GM10266 (cell line): ENCODE results near the gene DDX52.

Experiments used
- DNase-seq: peaks from one replicate; pipeline ENCODE4 v3.0.0; 2012; ENCODE audit errors: extremely low spot score
- TF ChIP-seq, protein P1 (sequence below): IDR thresholded peaks from 2 replicates; pipeline ENCODE4 v1.5.1; 2012; ENCODE audit warnings: mild to moderate bottlenecking, low read depth; ENCODE audit not compliant: control insufficient read depth, insufficient read depth; ENCODE audit errors: missing control alignments

Gene DDX52

GRCh38 chr17:37671028-37671823 lies 28.0 kb upstream of the DDX52 start:
- TF ChIP-seq, protein P1, sequence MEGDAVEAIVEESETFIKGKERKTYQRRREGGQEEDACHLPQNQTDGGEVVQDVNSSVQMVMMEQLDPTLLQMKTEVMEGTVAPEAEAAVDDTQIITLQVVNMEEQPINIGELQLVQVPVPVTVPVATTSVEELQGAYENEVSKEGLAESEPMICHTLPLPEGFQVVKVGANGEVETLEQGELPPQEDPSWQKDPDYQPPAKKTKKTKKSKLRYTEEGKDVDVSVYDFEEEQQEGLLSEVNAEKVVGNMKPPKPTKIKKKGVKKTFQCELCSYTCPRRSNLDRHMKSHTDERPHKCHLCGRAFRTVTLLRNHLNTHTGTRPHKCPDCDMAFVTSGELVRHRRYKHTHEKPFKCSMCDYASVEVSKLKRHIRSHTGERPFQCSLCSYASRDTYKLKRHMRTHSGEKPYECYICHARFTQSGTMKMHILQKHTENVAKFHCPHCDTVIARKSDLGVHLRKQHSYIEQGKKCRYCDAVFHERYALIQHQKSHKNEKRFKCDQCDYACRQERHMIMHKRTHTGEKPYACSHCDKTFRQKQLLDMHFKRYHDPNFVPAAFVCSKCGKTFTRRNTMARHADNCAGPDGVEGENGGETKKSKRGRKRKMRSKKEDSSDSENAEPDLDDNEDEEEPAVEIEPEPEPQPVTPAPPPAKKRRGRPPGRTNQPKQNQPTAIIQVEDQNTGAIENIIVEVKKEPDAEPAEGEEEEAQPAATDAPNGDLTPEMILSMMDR: no peak
- no peak for DNase-seq

DNA sequence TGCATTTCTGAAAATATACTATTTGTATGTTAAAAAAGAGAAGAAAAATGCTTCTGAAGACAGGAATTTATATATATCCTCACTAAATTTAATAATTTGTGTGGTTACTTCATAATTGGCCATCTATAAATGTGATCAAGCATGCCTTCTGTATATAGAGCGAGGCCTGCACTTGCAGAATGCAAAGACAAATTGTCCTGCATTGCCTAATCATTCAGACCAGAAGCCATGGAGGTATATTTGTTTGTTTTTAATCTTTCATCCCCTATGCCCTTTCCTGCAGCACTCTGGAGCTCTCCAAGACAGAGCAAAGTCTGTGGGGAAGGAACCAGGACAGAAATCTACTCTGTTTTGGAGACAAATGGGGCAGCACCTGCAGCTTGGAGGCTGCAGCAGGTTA lies 23.8 kb upstream of the DDX52 start:
- no peak for DNase-seq
- TF ChIP-seq, protein P1: no peak

GRCh38 chr17:37664214-37664613 lies 21.0 kb upstream of the DDX52 start:
- TF ChIP-seq, protein P1: no peak
- DNase-seq: no peak

DNA sequence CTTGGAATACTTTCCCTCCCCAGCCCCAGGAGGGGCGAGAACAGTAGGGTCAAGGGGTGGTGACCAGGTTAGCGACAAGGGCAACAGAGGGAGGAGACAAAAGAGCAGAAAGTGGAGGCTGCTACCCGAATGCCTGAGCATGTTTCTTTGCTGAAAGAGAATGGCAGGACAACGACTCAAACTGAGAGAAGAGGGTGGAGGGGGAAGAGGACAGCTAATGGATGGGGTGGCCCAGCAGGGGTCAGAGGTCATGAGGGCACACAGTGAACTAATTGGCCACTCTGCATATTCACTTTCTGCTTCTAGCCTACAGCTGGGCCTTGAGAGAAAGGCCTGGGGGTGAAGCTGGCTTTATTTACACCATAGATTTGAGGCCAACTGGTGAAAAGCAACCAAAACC lies 19.1 kb upstream of the DDX52 start:
- DNase-seq: no peak

DNA sequence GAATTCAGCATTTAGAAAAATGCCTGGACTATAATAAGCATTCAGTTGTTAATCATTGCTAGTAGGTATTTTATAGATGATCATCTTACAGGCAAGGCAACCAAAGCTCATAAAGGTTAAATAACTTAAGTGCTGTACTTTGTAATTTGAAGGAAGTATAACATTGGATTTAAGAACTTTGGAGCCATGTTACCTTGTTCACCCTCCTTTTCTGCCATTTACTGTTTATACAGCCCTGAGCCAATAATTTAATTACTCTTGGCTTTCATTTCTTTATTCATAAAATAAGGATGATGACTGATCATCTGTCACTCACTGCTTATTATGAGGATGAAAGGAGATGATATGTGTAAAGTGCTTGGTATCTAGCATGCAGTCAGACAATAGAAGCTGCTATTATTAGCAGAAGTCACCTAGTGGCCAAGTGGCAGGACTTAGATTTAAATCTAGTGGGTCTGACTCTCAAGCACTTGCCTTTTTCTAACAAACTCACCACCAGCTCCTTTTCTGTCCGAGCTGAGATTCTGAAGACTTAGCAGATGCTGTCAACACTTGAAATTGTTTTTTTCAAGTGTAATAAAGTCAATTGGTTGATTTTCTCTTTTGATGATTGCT lies 18.3 kb upstream of the DDX52 start:
- no peak for DNase-seq
- TF ChIP-seq, protein P1: no peak

More for the DNA sequence above, 19.1 kb upstream of the DDX52 start:
- TF ChIP-seq, protein P1: no peak

DNA sequence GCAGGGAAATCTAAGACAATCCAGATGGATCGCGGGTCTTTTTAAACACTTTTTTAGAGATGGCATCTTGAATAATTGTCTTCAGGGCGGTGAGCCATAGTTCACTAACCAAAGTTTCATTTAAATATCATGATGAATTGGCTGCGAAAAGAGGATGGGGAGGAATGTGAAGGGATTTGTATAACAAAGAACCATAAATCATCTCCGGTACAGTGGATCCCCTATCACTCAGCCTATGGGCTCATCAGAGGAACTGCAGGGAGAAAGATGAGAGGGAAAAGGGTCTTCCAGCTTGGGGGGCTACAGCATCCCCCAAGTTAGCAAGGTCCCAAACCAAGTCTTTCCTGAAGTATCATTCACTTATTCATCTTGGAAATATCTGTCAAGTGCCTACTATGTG lies 16.7 kb upstream of the DDX52 start:
- DNase-seq: no peak

More for the DNA sequence above, 16.7 kb upstream of the DDX52 start:
- TF ChIP-seq, protein P1: no peak
